ENCODE measurements around the gene ADGRV1.

DNA sequence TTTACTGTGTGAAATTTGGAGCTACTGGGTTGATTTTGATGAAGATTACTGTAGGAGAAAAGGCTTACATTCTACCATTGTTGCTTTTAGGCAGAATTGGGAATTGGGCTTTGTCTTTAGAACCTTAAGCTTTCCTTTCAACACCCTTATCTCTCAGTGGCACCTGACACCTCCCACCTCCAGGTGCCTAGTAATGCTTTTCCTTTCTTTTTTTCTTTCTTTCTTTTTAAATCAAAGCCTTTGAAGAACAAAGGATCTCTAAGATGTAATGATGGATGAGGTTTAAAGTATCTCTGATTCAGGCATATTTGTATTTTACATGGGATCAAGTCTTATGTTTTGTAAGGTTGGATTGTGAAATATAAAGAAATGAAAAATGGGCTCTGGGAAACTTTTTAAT lies 2.9 kb upstream of the ADGRV1 start:
- TF ChIP-seq CTCF (IDR thresholded peaks at IDR 0.05) (no peak), POLR2A (IDR thresholded peaks at IDR 0.05) (no peak)

Measured in Peyer's patch (tissue), 4 donors.